Measurements from ENCODE around the gene EDRF1.
"Not testable (repeated sequence)": the region's sequence is repeated elsewhere in the genome, so short reads cannot be mapped to it uniquely, and the experiment has no call there.

The EDRF1 gene

GRCh38 chr10:125709553-125710474 is 9.7 kb upstream of the EDRF1 start:
- DNase-seq = no peak

DNA sequence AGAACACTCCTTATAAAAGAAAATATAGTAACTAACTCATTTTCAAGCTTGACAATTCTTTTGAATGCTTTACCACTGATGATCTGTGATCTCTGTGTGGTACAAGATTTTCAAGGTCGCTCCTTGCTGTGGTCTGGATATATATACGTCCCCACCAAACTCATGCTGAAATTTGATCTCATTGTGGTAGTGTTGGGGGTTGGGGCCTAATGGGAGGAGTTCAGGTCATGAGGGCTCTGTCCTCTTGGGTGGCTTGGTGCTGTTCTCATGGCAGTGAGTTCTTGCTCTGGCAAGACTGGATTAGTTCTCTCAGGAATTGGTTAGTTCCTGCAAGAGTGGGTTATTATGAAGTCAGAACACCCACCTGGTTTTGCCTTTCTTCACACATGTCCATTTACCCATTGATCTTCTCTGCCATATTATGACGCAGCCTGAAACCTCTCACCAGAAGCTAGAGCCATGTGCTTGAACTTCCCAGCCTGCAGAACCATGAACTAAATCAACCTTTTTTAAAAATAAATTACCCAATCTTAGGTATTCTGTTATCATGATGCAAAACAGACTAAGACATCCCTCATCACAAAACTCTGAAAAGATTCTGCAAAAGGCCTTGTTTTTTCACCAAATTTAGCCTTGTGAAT is 8.3 kb upstream of the EDRF1 start:
- no peak for DNase-seq

- DNase-seq = not testable (repeated sequence)
Measured at GRCh38 chr10:125714728-125715127, 4.8 kb upstream of the EDRF1 start.

GRCh38 chr10:125720002-125720382 is 483 bp downstream of the EDRF1 start:
- DNase-seq = no peak

- DNase-seq = no peak
Measured at GRCh38 chr10:125721035-125721434, 1.5 kb downstream of the EDRF1 start.

- no peak for DNase-seq
Measured at GRCh38 chr10:125722811-125723210, 3.3 kb downstream of the EDRF1 start.

GRCh38 chr10:125726914-125727313 is 7.4 kb downstream of the EDRF1 start:
- DNase-seq = no peak

- DNase-seq = no peak
Measured at GRCh38 chr10:125727436-125727835, 7.9 kb downstream of the EDRF1 start.

DNA sequence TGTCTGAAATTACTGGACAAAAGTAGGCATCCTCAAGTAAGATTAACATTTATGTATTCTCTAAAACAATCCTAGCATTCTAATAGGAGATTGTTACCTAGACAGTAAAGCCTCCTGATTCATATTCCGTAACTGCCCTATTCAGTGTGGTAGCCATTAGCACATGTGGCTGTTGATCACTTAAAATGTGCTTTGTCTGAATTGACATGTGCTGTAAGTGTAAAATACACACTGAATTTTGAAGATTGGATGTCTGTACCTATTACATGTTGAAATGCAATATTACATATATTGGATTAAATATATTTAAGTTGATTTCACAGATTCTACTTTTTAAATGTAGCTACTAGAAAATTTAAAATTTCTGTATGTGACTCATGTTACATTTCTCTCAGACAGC is 14.6 kb downstream of the EDRF1 start:
- no peak for DNase-seq

- DNase-seq = no peak
Measured at GRCh38 chr10:125734823-125735222, 15.3 kb downstream of the EDRF1 start.

DNA sequence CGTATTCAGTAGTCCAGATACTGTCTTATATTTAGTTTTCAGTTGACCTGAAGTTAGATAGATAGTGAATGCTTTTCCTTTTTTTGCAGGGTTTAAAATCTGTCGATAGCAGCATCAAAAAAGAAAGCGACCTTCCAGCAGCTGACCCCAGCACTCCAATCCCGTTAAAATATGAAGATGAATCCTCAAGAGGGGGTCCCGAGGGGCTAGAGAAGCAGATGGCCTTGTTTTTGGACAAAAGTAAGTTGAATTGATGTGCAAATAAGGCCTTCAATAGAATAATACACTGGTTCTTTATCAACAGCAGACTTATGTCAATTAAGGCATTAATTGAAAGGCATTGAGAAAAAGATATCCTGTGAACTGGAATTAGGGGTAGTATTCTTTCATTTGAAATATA is 18.7 kb downstream of the EDRF1 start:
- no peak for DNase-seq

GRCh38 chr10:125739994-125740679 is 20.6 kb downstream of the EDRF1 start:
- no peak for DNase-seq

DNA sequence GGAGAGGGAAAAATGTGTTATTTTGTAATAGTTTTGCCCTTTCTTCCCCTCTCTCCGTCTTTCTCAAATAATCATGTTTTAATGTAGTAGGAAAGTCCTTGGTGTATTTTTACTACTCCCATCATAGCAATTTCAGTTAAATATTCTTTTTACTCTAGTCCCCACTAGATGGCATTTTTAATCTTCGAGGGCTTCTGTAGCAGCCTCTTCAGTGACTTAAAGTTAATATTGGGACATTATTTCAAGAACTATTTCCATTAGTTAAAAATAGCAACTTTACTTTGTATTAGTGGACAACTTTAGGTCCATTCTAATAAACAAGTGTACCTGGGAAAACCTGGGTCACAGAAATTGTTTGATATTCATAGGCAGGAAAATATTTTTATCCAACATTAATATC is 23.0 kb downstream of the EDRF1 start:
- DNase-seq = no peak

DNA sequence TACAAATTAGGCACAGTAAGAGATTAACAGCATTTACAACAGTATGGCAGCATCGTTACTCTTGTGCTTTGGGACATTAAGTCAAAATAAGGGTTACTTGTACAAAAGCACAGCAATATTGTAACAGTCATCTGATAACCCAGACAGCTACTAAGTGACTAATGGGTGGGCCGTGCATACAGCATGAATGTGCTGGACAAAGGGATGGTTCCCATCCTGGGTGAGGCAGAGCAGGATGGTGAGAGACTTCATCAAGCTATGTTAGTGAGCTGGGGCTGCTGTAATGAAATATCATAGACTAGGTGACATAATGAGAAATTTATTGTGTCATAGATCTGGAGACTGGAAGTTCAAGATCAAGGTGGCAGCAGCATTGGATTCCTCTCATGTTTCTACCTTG is 25.4 kb downstream of the EDRF1 start:
- no peak for DNase-seq

DNA sequence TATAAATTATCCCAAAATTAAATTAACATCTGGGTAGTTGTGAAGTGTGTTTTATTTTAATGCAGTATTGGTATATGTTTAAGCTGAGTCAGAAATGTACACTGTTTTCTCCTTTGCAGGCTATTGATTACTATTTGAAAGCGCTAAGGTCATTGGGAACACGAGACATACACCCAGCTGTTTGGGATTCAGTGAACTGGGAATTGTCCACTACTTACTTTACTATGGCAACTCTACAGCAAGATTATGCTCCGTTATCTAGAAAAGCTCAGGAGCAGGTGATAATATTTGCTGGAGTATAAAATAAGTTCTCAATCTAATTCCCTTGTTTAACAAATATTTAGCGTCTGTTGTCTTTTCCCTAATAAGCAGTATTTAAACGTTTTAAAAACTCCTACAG is 27.9 kb downstream of the EDRF1 start:
- no peak for DNase-seq

- DNase-seq = no peak
Measured at GRCh38 chr10:125756196-125756595, 36.7 kb downstream of the EDRF1 start.

DNA sequence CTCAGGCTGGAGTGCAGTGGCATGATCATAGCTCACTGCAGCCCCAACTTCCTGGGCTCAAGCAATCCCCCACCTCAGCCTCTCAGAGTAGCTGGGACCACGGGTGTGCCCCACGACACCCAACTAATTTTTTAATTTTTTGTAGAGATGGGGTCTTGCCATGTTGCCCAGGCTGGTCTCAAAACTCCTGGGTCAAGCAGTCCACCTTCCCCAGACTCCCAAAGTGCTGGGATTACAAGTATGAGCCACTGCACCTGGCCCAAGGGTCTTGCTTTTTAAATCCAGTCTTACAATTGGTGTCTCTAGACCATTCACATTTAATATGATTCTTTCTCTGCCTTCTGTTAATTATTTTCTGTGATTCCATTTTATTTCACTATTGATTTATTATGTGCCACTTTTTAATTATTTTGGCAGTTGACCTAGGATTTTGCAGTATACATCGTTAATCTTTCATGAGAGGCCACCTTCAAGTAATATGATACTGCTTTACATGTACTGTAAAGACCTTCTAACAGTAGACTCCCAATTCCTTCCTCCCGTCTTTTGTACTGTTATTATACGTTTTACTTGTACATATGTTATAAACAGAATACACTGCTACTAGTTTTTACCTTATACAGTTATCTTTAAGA is 37.5 kb downstream of the EDRF1 start:
- no peak for DNase-seq

- DNase-seq = no peak
Measured at GRCh38 chr10:125757742-125758141, 38.2 kb downstream of the EDRF1 start.

- no peak for DNase-seq
Measured at GRCh38 chr10:125761961-125762360, 42.5 kb downstream of the EDRF1 start.

DNA sequence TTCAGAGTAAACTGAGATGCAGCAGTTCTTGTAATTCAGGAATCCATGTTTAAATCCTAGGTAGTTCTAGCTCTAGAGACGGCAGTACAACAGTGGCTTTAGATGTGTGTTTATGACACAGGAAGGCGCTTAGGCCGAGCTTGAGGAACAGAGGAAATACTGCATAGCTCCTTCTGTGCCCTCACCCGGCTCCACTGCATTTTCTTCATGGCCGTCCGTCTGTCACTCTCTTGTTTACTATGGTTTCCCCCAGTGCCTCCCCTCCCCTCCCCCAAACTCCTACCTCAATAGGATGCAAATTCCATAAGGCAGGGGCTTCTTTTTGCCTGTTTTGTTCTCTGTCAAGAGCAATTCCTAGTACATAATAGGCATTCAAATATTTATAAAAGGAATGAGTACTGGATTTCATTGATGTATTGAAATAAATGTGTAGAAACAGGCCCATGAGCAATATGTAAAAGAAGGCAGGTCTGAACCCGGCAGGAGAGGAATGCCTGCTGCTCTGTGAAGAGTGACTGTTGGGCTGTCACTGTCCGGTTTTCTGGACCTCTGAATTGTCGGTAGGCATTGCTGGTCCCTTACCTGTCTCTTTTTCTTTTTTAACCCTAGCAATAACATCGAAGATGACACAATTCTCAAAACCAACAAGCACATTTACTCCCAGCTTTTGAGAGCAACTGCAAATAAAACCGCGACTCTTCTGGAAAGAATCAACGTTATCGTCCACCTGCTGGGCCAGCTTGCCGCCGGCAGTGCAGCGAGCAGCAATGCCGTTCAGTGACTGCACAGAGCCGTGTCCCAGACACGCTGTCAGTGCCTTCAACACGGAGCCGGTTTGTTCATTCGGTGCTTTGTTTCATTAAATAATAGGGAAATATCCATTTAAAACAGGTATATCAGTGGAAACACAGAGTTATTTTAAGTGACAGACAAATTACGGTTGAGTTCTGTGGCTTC is 43.5 kb downstream of the EDRF1 start:
- no peak for DNase-seq

DNA sequence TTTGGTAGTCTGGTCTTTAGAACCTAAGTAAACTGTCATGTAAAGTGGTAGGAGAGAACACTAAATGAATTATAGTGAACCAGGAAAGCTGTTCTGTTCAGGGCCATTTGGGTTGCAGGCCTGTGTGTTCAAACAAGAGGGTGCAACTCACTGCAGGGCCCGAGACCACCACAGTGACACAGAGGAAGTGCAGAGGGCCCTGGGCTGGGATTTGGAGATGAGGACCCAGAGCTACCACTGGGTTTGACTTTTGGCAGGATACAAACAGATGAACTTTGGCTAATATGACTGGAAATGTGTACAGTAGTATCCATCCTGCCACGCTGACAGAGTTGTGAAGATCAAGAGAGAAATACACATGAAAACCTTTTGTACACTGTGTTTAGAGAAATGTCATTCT is 46.3 kb downstream of the EDRF1 start:
- DNase-seq = no peak

DNA sequence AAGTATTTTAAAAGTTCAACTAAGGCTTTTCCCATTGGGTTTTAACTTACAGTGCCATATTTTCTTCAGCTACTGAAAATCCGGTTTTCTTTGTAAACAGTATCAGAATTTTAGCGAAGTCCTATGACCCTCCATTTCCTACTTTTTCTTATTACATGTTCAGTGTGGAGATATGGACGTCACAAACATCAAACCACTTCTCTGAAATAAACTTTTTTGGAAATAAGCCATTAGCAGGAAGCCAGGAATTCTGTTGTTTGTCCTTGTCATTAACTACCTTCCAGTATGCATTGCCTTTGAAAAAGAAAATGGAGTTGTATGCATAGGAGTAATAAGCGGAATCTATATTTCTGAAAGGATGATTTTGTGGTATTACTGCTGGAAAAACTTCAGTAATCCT is 47.0 kb downstream of the EDRF1 start:
- DNase-seq = no peak

Data from GDM1 (cell line).